ENCODE measurements around the gene ZNF579.

Gene ZNF579, protein sequence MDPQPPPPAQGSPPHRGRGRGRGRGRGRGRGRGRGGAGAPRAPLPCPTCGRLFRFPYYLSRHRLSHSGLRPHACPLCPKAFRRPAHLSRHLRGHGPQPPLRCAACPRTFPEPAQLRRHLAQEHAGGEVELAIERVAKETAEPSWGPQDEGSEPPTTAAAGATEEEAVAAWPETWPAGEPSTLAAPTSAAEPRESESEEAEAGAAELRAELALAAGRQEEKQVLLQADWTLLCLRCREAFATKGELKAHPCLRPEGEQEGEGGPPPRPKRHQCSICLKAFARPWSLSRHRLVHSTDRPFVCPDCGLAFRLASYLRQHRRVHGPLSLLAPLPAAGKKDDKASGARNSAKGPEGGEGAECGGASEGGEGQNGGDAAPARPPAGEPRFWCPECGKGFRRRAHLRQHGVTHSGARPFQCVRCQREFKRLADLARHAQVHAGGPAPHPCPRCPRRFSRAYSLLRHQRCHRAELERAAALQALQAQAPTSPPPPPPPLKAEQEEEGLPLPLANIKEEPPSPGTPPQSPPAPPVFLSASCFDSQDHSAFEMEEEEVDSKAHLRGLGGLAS

GRCh38 chr19:55580628-55581144 is at the start of gene ZNF579:
Gene ZNF579, minus strand, starts transcription at chr19:55580848. Its CDS starts 1,209 bp downstream, at chr19:55579639.
- H3K27ac ChIP-seq: peak within 1 kb of the TSS; percentile 66
- peak; percentile 36 for DNase-seq (ENCODE audit: low read depth, low spot score)

DNA sequence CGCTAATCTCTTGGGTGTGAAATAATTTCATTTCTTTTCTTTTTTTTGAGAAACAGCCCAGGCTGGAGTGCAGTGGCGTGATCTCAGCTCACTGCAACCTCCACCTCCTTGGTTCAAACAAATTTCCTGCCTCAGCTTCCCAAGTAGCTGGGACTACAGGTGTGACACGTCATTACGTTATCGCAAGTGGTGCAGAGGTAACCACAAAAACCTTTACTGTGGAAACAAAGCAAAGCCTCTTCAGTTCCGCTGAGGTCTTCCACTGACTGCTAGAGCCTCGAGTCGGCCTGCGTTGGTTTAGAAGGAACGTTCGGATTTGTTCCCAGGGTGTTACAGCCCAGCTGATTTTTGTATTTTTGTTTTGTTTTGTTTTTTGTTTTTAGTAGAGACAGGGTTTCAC is 45.7 kb upstream of the ZNF579 start:
- no peak overlapping the region for H3K27ac ChIP-seq
- DNase-seq (ENCODE audit: low read depth, low spot score): no peak

DNA sequence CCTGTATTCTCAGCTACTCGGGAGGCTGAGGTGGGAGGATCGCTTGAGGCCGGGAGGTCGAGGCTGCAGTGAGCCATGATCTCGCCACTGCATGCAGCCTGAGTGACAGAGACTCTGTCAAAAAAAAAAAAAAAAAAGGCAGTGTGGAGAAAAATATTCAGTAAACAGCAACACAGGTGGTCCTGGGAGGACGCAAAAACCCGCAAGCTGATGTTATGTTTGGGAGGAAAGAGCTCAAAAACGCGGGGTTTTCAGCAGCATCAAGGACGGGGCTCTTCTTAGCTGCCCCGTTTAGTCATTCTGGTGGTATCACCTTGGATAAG is 44.3 kb upstream of the ZNF579 start:
- H3K27ac ChIP-seq: peak overlapping the region; percentile 81

GRCh38 chr19:55624109-55625003 is 43.7 kb upstream of the ZNF579 start, which contains the start of gene ZNF784:
Gene ZNF784, minus strand, starts transcription at chr19:55624566. Its CDS starts 5 bp downstream, at chr19:55624561.
- peak; percentile 41 for DNase-seq (ENCODE audit: low read depth, low spot score)
- H3K27ac ChIP-seq: peak within 1 kb of the TSS; percentile 81

More for the DNA sequence above, 44.3 kb upstream of the ZNF579 start:
- no peak for DNase-seq (ENCODE audit: low read depth, low spot score)

- no peak for DNase-seq (ENCODE audit: low read depth, low spot score)
- no peak overlapping the region for H3K27ac ChIP-seq
Measured at GRCh38 chr19:55623561-55623960, 42.9 kb upstream of the ZNF579 start.

GRCh38 chr19:55623130-55623529 is 42.5 kb upstream of the ZNF579 start:
- no peak overlapping the region for H3K27ac ChIP-seq
- no peak for DNase-seq (ENCODE audit: low read depth, low spot score)

DNA sequence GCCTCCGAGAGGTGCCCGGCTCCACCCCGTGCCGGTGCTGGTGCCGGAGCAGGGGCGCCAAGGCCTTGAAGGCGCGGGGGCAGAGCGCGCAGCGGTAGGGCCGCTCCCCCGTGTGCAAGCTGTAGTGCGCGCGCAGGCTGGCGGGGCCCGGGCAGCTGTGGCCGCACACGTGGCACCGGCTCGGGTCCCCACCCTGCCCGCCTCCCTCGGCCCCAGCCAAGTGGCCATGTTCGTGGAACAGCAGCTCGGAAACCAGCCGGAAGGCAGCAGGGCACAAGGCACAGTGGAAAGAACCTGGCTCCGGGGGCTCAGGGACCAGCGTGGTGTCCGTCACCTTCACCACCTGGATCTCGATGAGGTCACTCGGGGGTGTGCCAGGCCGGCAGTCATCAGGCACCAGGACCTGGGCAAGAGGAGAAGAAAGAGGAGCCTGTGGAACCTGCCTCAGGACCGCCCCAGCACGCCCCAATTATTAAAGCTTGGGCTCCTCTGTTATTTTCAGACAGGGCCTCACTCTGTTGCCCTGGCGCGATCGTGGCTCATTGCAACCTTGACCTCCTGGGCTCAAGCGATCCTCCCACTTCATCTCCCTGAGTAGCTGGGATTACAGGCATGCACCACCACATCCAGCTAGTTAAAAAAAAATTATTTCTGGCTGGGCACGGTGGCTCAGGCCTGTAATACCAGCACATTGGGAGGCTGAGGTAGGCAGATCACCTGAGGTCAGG is 41.8 kb upstream of the ZNF579 start:
- DNase-seq (ENCODE audit: low read depth, low spot score): no peak

GRCh38 chr19:55621673-55622231 is 41.1 kb upstream of the ZNF579 start:
- no peak overlapping the region for H3K27ac ChIP-seq
- DNase-seq (ENCODE audit: low read depth, low spot score): no peak

More for the DNA sequence above, 41.8 kb upstream of the ZNF579 start:
- H3K27ac ChIP-seq: no peak overlapping the region

GRCh38 chr19:55621205-55621672 is 40.6 kb upstream of the ZNF579 start:
- no peak overlapping the region for H3K27ac ChIP-seq
- DNase-seq (ENCODE audit: low read depth, low spot score): no peak

- DNase-seq (ENCODE audit: low read depth, low spot score): no peak
- H3K27ac ChIP-seq: no peak overlapping the region
Measured at GRCh38 chr19:55620410-55621204, 40.0 kb upstream of the ZNF579 start.

DNA sequence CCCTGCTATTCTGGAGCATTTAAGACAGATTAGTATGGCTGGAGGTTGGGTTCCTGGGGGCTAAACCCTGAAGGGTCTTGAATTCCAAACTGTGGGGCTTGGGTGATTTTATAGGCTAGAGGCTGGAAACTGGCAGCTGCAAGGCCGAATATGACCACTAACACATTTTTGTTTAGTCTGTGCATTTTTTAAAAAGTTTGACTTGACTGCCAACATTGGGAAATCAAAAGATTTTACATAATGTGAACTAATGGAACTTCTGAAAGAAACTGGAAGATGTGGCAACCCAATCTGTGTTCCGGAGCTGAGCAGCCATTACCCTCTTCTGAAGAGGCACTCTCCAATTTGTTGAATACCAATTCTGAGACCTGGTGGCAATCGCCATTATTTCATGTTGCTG is 38.6 kb upstream of the ZNF579 start:
- DNase-seq (ENCODE audit: low read depth, low spot score): no peak
- H3K27ac ChIP-seq: no peak overlapping the region

DNA sequence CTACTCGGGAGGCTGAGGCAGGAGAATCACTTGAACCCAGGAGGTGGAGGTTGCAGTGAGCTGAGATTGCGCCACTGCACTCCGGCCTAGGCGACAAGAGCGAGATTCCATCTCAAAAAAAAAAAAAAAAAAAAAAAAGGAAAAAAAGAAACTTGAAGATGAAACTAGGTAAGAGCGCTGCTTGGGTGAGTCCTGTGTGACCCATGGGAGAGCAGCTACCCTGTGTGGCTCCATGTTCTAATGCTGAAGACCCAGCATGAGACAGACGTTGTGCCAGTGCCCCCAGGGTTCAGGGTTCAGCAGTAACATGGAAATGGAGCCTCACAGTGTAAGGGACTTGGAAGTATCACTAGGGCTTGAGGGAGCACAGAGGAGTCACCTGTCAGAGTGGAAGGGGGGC is 37.8 kb upstream of the ZNF579 start:
- no peak overlapping the region for H3K27ac ChIP-seq
- DNase-seq (ENCODE audit: low read depth, low spot score): no peak

DNA sequence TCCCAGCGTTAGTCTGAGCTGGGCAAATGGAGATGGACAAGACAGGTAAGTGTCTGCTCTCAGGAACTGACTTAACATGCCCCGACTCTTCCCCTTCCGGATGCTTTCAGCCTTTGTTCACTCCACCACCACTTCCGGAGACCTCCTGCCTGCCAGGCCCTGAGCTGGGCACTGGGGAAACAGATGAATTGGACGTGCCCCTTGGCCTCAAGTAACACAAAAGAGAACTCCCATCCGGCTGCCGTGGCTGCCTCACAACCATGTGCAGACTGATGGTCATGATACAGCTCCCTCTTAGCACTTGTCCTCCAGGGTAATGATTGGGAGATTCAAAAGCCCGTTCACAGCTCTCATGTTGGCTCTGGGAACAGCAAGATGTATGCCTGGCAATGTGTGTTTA is 36.8 kb upstream of the ZNF579 start:
- no peak for DNase-seq (ENCODE audit: low read depth, low spot score)
- peak overlapping the region; percentile 43 for H3K27ac ChIP-seq

DNA sequence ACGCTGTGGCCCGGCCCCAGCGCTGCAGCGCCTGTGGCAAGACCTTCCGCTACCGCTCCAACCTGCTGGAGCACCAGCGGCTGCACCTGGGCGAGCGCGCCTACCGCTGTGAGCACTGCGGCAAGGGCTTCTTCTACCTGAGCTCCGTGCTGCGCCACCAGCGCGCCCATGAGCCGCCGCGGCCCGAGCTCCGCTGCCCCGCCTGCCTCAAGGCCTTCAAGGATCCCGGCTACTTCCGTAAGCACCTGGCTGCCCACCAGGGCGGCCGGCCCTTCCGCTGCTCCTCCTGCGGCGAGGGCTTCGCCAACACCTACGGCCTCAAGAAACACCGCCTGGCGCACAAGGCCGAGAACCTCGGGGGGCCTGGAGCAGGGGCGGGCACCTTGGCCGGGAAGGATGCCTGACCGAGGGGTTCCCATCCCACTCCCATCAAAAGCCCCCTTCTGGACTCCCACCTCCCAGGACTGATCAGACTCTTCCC is 35.8 kb upstream of the ZNF579 start:
- H3K27ac ChIP-seq: peak overlapping the region; percentile 43
- no peak for DNase-seq (ENCODE audit: low read depth, low spot score)

GRCh38 chr19:55615543-55616394 is 35.1 kb upstream of the ZNF579 start:
- no peak overlapping the region for H3K27ac ChIP-seq
- no peak for DNase-seq (ENCODE audit: low read depth, low spot score)

- DNase-seq (ENCODE audit: low read depth, low spot score): no peak
- no peak overlapping the region for H3K27ac ChIP-seq
Measured at GRCh38 chr19:55614711-55615542, 34.3 kb upstream of the ZNF579 start.
